Activated T-helper 1 cell treated with anti-CD3 and anti-CD28 coated beads, Interleukin-12 subunit alpha, Interleukin-12 subunit beta, Interleukin-2, Interleukin-4 antibody, amounts not matched to agents 30 ng/mL and 10 ng/mL and 1 ng/mL, durations not matched to agents 14 hours and 24 hours and 36 hours (primary cell): ENCODE measurements around the gene TXNDC5. TPM values are rescaled to one million over a fixed set of nuclear protein-coding genes. Genes with fewer than 3 reads are reported as not detected.

Experiments used
- DNase-seq: peaks from one replicate; pipeline ENCODE4 v3.0.0; 2021; ENCODE audit warnings: low spot score
- H3K27ac Mint-ChIP-seq: one replicate; pipeline ENCODE4 v1.8.0; 2021; ENCODE audit warnings: mild to moderate bottlenecking, mixed read lengths
- H3K27me3 Mint-ChIP-seq: one replicate; pipeline ENCODE4 v1.8.0; 2022; ENCODE audit warnings: mild to moderate bottlenecking, moderate library complexity, mixed read lengths; ENCODE audit not compliant: insufficient read depth
- H3K36me3 Mint-ChIP-seq: one replicate; pipeline ENCODE4 v1.8.0; 2021; ENCODE audit warnings: low read depth, mixed read lengths
- H3K4me1 Mint-ChIP-seq: one replicate; pipeline ENCODE4 v1.8.0; 2021; ENCODE audit warnings: low read depth, mixed read lengths
- H3K4me3 Mint-ChIP-seq: one replicate; pipeline ENCODE4 v1.8.0; 2021; ENCODE audit warnings: mild to moderate bottlenecking, moderate library complexity, mixed read lengths
- H3K9me3 Mint-ChIP-seq: one replicate; pipeline ENCODE4 v1.8.0; 2021; ENCODE audit warnings: mixed read lengths
- intact Hi-C: fragments of 100-400 bp; cut with micrococcal nuclease; formaldehyde crosslinking; loops from one replicate; pipeline ENCODE4 v1.15.1; 2024
- total RNA-seq: library from RNA; stranded (reverse); gene quantifications from 2 replicates; pipeline ENCODE4 v1.2.3, GENCODE V29; 2022

Gene TXNDC5
- total RNA-seq, 1 donor from 2014 or later: 121 TPM

DNA sequence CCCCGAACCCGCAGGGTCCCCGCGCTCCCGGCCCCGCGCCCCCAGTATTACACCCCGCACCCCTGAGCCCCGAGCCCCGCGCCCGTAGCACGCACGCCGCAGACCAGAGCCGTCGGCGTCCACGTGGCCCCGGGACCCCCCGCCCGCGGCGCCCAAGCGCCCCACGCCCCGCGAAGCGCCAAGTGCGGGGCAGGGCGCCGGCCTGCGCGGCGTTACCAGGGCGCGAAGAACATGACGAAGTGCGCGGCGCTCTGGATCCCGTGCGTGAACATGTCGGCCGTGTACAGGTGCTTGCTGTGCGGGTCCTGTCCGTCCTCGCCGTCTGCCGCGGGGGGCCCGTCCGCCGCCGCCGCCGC lies 312 bp downstream of the TXNDC5 start:
- H3K36me3 Mint-ChIP-seq: peaks cover 2% of the 10 kb centered on the region
- intact Hi-C loops: loop anchor here (1.0 to 5.0 kb wide), 8 partner anchors 97 to 598 kb away; partner anchors contain the start of genes BLOC1S5, EEF1E1, SLC35B3 and SNRNP48

DNA sequence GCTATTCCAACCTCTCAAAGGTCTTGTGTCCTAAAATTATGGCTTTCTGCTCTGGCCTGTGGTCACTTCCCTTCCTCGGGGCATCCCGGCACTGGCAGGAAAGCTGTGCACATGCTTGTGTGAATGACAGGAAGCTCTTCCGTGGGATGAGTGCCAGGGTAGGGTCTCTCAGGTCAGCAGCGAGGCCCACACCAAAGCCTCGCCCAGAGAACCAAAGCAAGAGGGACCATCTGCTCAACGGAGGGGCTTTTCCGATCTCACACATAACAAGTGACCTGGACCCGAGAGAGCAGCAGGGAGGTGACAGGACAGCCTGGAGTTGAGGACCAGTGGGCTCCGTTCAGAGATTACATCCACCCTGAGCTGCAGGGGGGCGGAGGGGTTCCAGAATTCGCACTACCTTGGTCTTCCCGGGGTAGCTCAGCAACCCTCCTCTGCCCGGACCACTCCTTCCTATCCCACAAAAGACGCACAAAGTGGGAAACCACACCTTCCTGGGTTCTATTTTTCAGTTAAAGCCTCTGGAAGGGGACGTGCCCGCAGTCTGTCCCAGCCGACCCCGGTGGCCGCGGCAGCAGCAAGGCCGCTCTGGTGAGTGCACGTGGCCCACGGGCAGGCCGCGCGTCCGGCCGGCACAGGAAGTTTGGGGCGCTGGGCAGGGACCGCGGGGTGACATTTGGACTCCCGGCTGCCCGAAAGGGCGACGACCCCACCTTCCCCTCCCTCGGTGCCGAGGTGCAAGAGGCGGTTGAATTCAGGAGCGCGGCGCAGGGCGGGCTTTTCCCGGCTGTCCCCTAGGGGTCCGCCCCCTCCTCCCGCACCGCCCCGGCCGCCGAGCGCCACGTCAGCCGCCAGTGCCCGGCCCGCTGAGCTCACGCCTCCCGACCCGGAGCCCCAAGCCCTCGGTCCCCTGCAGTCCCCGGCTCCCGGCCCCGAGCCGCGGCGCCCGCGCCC lies 988 bp downstream of the TXNDC5 start:
- Mint-ChIP-seq H3K36me3 (peaks cover 8% of the 10 kb centered on the region), H3K9me3 (no peaks in the 10 kb centered on the region), H3K27ac (peak overlapping the region; percentile 64), H3K4me1 (peaks cover 20% of the 10 kb centered on the region), H3K27me3 (no peaks in the 10 kb centered on the region), H3K4me3 (peak overlapping the region; percentile 87)
- peak; percentile 38 for DNase-seq
- intact Hi-C loops: loop anchor here (1.0 to 5.0 kb wide), 9 partner anchors 98 to 597 kb away; partner anchors contain the start of genes BLOC1S5, EEF1E1, SLC35B3 and SNRNP48

More for the DNA sequence above, 312 bp downstream of the TXNDC5 start:
- no peak for DNase-seq
- Mint-ChIP-seq H3K4me3 (no peak overlapping the region), H3K9me3 (no peaks in the 10 kb centered on the region), H3K27me3 (no peaks in the 10 kb centered on the region), H3K27ac (no peak overlapping the region), H3K4me1 (peaks cover 20% of the 10 kb centered on the region)

DNA sequence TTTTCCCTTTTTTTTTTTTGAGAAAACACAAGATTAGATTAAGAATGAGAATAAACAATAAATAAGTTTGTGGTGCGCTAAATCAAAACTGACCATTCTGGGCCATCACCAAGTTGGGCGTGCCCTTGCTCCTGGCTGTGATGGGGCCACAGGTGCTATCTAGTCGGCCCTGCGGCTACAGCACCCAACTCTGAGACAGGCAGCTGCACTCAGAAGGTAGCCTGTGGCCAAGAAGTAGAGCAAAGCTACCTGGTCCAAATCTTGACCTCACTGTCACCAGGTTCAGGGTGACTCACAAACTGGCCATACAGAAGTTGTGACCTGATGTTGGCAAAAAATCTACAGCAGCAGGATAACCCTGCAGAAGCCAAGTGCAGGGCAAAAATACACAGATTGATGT lies 3.4 kb downstream of the TXNDC5 start:
- Mint-ChIP-seq H3K27ac (no peak overlapping the region), H3K9me3 (no peaks in the 10 kb centered on the region), H3K27me3 (no peaks in the 10 kb centered on the region), H3K4me3 (no peak overlapping the region), H3K4me1 (peaks cover 20% of the 10 kb centered on the region), H3K36me3 (peaks cover 19% of the 10 kb centered on the region)
- intact Hi-C loops: loop anchor here (5.0 kb wide), 1 partner anchor 515 kb away; no protein-coding TSS in a partner anchor
- DNase-seq: no peak

DNA sequence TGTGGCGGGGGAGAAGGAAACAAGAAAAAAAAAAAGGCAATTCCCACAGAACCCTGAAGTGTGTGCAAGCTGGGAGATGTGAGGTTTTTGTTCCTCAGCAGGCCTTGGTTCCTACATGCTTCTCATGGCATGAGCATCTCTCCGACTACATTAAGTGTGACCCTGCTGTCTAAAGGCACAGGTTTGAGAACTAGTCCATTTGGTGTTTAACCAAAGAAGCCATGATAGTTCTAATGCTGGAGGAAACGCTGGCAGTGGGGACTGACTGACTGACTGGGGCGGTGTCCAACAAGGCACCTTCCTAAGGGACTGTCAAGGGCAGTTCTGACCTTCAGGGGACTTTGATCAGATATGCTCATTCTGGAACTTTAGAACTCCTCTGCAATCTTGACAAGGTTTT lies 3.8 kb downstream of the TXNDC5 start:
- H3K4me3 Mint-ChIP-seq: no peak overlapping the region
- intact Hi-C loops: loop anchor here (5.0 kb wide), 1 partner anchor 514 kb away; no protein-coding TSS in a partner anchor
- H3K27me3 Mint-ChIP-seq: no peaks in the 10 kb centered on the region
- H3K36me3 Mint-ChIP-seq: peaks cover 22% of the 10 kb centered on the region
- H3K9me3 Mint-ChIP-seq: no peaks in the 10 kb centered on the region
- no peak overlapping the region for H3K27ac Mint-ChIP-seq
- no peak for DNase-seq
- peaks cover 20% of the 10 kb centered on the region for H3K4me1 Mint-ChIP-seq

DNA sequence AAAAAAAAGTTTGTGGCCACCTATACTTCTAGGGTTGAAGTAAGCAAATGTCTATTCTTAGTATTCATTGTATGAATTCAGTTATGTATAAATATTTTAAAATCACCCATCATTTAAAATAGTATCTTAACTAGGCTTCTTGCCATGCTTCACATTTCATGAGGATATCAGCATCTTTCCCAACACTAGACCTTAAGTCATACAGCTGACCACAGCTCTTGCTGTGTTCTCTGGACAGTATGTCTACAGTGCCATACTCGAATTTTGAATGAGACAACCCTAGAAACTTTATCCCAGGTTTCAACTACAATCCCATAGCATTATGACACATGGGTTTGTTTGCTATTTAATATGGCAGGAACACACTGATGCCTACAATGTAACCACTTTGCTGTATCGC lies 5.2 kb downstream of the TXNDC5 start:
- no peak overlapping the region for H3K4me3 Mint-ChIP-seq
- intact Hi-C loops: loop anchor here (5.0 kb wide), 1 partner anchor 513 kb away; no protein-coding TSS in a partner anchor
- H3K9me3 Mint-ChIP-seq: no peaks in the 10 kb centered on the region
- peaks cover 20% of the 10 kb centered on the region for H3K4me1 Mint-ChIP-seq
- DNase-seq: no peak
- peaks cover 28% of the 10 kb centered on the region for H3K36me3 Mint-ChIP-seq
- no peak overlapping the region for H3K27ac Mint-ChIP-seq
- H3K27me3 Mint-ChIP-seq: no peaks in the 10 kb centered on the region

DNA sequence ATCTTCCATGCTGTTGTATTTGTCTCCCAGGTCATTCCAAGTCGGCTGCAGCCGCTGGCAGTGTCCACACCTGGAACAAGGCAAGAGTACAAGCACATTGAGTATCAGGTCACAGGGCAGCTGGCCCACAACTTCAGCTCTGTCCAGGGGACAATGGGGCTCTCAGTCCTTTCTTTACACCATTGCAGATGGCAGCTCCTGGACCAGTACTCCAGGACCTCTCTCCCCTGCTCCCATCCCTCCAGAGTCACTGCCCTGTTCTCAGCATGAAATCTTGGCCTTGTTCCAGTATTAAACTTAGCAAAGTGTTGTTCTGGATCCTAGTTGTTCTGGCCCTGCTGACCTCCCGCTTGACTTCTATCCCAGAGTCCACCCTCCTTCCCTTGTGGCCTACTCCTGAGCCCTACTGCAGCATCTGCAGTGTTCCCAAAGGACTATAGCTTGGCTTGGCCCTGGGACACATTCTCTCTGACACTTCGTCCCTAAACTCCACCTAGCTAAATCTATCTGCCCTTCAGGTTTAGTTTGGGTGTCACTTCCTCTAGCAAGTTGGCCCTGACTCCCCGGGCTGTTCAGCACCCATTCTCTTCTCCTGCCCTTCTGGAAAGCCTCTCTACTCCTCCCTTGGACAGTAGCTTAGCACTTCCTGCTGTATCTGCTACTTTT lies 5.8 kb downstream of the TXNDC5 start:
- DNase-seq: no peak
- Mint-ChIP-seq H3K36me3 (peaks cover 28% of the 10 kb centered on the region), H3K27ac (no peak overlapping the region), H3K4me1 (peaks cover 20% of the 10 kb centered on the region), H3K4me3 (no peak overlapping the region), H3K9me3 (no peaks in the 10 kb centered on the region), H3K27me3 (no peaks in the 10 kb centered on the region)
- intact Hi-C loops: loop anchor here (5.0 kb wide), 1 partner anchor 512 kb away; no protein-coding TSS in a partner anchor

DNA sequence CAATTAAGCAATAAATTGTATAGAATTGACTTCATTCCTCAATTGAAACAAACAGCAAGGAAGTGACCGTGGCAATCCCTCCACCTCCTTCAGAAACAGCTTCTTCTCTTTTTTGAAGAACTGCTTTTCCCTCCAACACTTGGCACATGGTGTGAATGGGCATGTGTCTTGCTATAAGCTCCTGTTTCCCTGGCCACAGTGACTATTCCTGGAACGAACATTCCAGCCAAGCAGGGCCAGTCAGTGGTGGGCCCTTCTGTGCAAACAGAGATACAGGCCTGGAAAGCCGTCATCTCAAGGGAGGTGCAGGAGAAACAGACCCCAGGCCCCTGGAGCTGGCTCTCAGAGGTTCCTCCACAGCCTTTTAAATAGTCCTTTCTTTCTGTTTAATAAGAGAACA lies 6.9 kb downstream of the TXNDC5 start:
- H3K27me3 Mint-ChIP-seq: no peaks in the 10 kb centered on the region
- H3K4me3 Mint-ChIP-seq: no peak overlapping the region
- H3K4me1 Mint-ChIP-seq: peaks cover 11% of the 10 kb centered on the region
- intact Hi-C loops: no loop called here
- H3K9me3 Mint-ChIP-seq: no peaks in the 10 kb centered on the region
- no peak for DNase-seq
- peaks cover 33% of the 10 kb centered on the region for H3K36me3 Mint-ChIP-seq
- no peak overlapping the region for H3K27ac Mint-ChIP-seq

DNA sequence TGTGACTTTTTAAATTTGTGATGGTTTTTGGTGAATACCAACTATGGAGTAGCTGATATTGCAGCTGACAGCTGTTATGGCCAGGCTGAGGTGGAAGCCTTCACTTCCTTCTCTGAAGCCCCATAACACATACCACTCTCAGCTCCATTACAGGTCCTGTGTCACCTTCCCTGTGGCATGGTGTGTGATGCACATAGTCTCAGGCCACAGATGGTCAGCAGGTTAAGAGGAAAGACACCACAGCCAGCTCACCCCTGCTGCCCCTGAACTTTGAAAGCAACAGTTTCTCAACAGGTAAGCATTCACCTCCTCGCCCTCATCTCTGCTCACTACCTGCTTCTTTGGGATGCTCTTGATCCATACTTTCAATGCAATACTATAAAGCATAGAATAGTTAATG lies 7.7 kb downstream of the TXNDC5 start:
- Mint-ChIP-seq H3K27ac (no peak overlapping the region), H3K9me3 (no peaks in the 10 kb centered on the region), H3K4me3 (no peak overlapping the region), H3K36me3 (peaks cover 40% of the 10 kb centered on the region), H3K27me3 (no peaks in the 10 kb centered on the region), H3K4me1 (peaks cover 9% of the 10 kb centered on the region)
- DNase-seq: no peak
- intact Hi-C loops: no loop called here

DNA sequence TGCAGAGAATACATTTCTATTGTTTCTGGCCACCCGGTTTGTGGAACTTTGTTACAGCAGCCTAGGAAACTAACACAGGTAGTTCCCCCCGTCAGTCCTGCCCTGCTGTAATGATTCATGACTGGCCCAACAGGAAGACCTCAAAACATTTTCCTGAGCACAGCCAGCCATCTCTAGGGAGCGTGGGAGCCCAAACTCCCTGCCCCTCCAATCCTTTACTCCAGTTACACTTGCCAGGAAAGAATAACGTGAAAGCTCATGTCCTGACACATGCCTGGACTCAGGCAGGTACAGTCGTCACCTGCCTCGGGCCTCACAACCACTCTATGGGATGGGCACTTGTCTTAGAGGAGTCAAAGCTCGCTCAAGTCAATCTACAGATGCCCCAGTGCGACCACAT lies 8.4 kb downstream of the TXNDC5 start:
- Mint-ChIP-seq H3K27ac (no peak overlapping the region), H3K4me3 (no peak overlapping the region), H3K27me3 (no peaks in the 10 kb centered on the region), H3K4me1 (peaks cover 5% of the 10 kb centered on the region), H3K36me3 (peaks cover 43% of the 10 kb centered on the region), H3K9me3 (no peaks in the 10 kb centered on the region)
- intact Hi-C loops: no loop called here
- no peak for DNase-seq

DNA sequence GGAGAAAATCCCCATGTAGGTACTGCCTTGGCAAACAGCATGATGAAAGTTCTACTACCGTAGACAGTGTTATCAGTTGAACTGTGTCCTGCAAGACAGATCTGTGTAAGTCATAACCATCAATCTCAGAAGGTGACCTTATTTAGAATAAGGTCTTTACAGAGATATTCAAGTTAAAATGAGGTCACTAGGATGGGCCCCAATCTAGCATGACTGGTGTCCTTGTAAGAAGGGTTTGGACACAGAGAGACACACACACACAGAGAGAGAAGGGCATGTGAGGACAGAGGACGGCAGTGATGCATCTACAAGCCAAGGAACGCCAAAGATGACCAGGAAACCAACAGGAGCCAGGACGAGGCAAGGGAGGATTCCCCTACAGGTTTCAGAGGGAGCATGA lies 8.8 kb downstream of the TXNDC5 start:
- Mint-ChIP-seq H3K27ac (no peak overlapping the region), H3K36me3 (peaks cover 43% of the 10 kb centered on the region), H3K4me1 (peaks cover 3% of the 10 kb centered on the region), H3K27me3 (no peaks in the 10 kb centered on the region), H3K4me3 (no peak overlapping the region), H3K9me3 (no peaks in the 10 kb centered on the region)
- intact Hi-C loops: no loop called here
- DNase-seq: no peak

DNA sequence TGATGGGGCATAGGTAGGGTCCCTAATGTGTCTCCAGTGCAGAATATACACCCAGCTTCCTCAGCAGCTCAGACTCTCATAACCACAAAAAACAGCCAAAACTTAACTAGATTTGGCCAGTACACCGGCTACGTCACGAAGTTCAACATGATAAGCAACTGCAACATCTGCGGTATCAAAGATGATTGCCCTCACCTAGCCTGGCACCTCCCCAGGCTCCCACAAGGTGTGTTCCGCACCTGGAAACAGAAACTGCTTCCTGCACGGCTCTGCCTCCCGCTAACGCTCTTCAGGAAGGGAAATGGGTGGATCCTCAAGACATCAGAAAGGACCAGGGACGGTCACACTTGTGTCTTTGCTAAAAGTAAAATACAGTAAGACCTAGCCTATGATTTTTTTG lies 9.5 kb downstream of the TXNDC5 start:
- H3K27ac Mint-ChIP-seq: no peak overlapping the region
- H3K4me1 Mint-ChIP-seq: no peaks in the 10 kb centered on the region
- DNase-seq: no peak
- H3K4me3 Mint-ChIP-seq: no peak overlapping the region
- H3K27me3 Mint-ChIP-seq: no peaks in the 10 kb centered on the region
- intact Hi-C loops: no loop called here
- peaks cover 45% of the 10 kb centered on the region for H3K36me3 Mint-ChIP-seq
- no peaks in the 10 kb centered on the region for H3K9me3 Mint-ChIP-seq

DNA sequence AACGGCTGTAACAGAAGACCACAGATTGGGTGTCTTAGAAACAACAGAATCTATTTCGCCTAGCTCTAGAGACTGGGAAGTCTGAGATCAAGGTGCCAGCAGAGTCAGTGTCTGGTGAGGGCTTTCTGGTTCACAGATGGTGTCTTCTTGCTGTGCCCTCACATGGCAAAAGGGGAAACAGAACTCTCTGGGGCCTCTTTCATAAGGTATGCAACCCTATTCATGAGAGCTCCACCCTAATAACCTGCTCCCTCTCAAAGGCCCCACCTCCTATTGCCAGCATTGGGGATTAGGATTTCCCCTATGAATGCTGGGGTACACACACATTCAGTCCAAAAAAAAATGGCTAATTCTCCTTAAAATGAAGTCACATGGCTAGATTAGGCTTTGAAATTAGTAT lies 10.0 kb downstream of the TXNDC5 start:
- Mint-ChIP-seq H3K9me3 (no peaks in the 10 kb centered on the region), H3K27me3 (no peaks in the 10 kb centered on the region), H3K4me1 (no peaks in the 10 kb centered on the region), H3K27ac (no peak overlapping the region), H3K4me3 (no peak overlapping the region), H3K36me3 (peaks cover 49% of the 10 kb centered on the region)
- no peak for DNase-seq
- intact Hi-C loops: no loop called here

DNA sequence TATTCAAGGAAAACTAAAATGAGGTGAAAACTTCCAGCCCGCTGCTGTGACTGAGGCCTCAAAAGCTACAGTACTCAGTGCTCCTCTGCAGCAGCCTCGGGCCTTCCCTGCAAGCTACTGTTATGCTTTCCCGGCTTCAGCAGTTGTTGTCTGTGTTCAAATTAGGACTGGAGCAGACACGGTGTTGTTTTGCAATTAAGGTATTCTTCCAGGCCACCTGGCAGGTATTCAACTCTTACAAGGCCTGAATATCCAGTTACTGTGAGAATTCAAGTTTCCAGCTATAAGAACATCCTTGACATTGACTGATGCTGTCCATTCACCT lies 10.7 kb downstream of the TXNDC5 start:
- Mint-ChIP-seq H3K9me3 (no peaks in the 10 kb centered on the region), H3K4me1 (no peaks in the 10 kb centered on the region), H3K27me3 (no peaks in the 10 kb centered on the region), H3K27ac (no peak overlapping the region), H3K4me3 (no peak overlapping the region), H3K36me3 (peaks cover 51% of the 10 kb centered on the region)
- DNase-seq: no peak
- intact Hi-C loops: no loop called here
